B cell (primary cell): ENCODE measurements around the gene CCDC9. TPM values are rescaled to one million over a fixed set of nuclear protein-coding genes. Genes with fewer than 3 reads are reported as not detected.

Source experiments
- ATAC-seq: fragments of 200-7000 bp; cut with Tn5 transposase; one replicate; pipeline ENCODE4 v1.10.0; 2021; ENCODE audit warnings: low read depth, mild to moderate bottlenecking, moderate number of reproducible peaks, moderate library complexity
- CTCF ChIA-PET: fragments of 350-600 bp; sonication (Branson Sonifier 250); formaldehyde crosslinking; loops from one replicate; lab custom pipeline; 2021; ENCODE audit warnings: antibody characterized with exemption, inconsistent platforms; lab: Charles Lee
- POLR2A ChIA-PET: fragments of 350-600 bp; sonication (Branson Sonifier 250); formaldehyde crosslinking; loops from one replicate; lab custom pipeline; 2021; ENCODE audit warnings: antibody characterized with exemption; lab: Charles Lee
- DNase-seq: peaks from one replicate; pipeline ENCODE4 v3.0.0; 2013
- H2AFZ ChIP-seq: 2 replicates; pipeline ENCODE4 v1.6.1; 2012; ENCODE audit warnings: mild to moderate bottlenecking, low read depth, low read length; ENCODE audit not compliant: insufficient read depth, poor library complexity, severe bottlenecking
- H3K27ac ChIP-seq, 2 donors: 1 replicate in 1 of 2; 2 replicates in 1 of 2; pipeline ENCODE4 v1.5.1; 2012 to 2013; ENCODE audit warnings: low read length in 2 of 2, mild to moderate bottlenecking in 2 of 2, moderate library complexity in 1 of 2
- H3K27me3 ChIP-seq, 4 experiments: fragments of 200-600 bp in 1 of 4; sonication (generic) in 1 of 4; replicated peaks in 1 of 4; 1 replicate in 2 of 4; 2 replicates in 2 of 4; pipeline versions ENCODE4 v1.6.1 to v1.7.0; 2013 to 2016; ENCODE audit warnings: low read length in 3 of 4, mild to moderate bottlenecking in 2 of 4, mixed read lengths in 1 of 4, moderate library complexity in 1 of 4; ENCODE audit not compliant: insufficient read depth in 4 of 4, control insufficient read depth in 3 of 4; ENCODE audit errors: control extremely low read depth in 1 of 4
- H3K36me3 ChIP-seq, 2 experiments: replicated peaks in 1 of 2; 1 replicate in 1 of 2; 2 replicates in 1 of 2; pipeline versions ENCODE4 v1.6.1 to v1.7.1; 2013; ENCODE audit warnings: low read length in 1 of 2; ENCODE audit not compliant: insufficient read depth in 2 of 2, control insufficient read depth in 1 of 2; ENCODE audit errors: control extremely low read depth in 1 of 2, extremely low read depth in 1 of 2
- H3K4me1 ChIP-seq, 2 donors: fragments of 200-600 bp in 1 of 2; sonication (generic) in 1 of 2; 1 replicate in 1 of 2; 2 replicates in 1 of 2; pipeline versions ENCODE4 v1.5.1 to v1.6.1; 2013 to 2017; ENCODE audit warnings: low read length in 2 of 2; ENCODE audit not compliant: control insufficient read depth in 2 of 2, insufficient read depth in 2 of 2
- H3K4me2 ChIP-seq: replicated peaks from 2 replicates; pipeline ENCODE3; 2012; ENCODE audit warnings: mild to moderate bottlenecking, low read depth, low read length; ENCODE audit not compliant: poor library complexity, severe bottlenecking
- H3K4me3 ChIP-seq, 5 experiments: fragments of 200-600 bp in 1 of 5; sonication (generic) in 1 of 5; 1 replicate in 3 of 5; 2 replicates in 2 of 5; pipeline versions ENCODE4 v1.5.1 to v1.7.0; 2011 to 2016; ENCODE audit warnings: low read length in 4 of 5, mild to moderate bottlenecking in 4 of 5, low read depth in 2 of 5, control low read depth in 1 of 5, moderate library complexity in 1 of 5; ENCODE audit not compliant: insufficient read depth in 1 of 5; ENCODE audit errors: control extremely low read depth in 1 of 5, extremely low read depth in 1 of 5
- H3K79me2 ChIP-seq: fragments of 200-600 bp; sonication (generic); one replicate; pipeline ENCODE4 v1.6.0; 2016; ENCODE audit warnings: low read length; ENCODE audit not compliant: control insufficient read depth, insufficient read depth
- H3K9ac ChIP-seq: fragments of 200-600 bp; sonication (generic); 2 replicates; pipeline ENCODE4 v1.6.1; 2017; ENCODE audit warnings: mild to moderate bottlenecking, low read length, moderate library complexity
- H3K9me3 ChIP-seq, 3 donors: one replicate each; pipeline versions ENCODE4 v1.6.1 to v1.7.1; 2013; ENCODE audit warnings: low read length in 2 of 3; ENCODE audit not compliant: control insufficient read depth in 2 of 3, insufficient read depth in 1 of 3; ENCODE audit errors: control extremely low read depth in 1 of 3
- H4K20me1 ChIP-seq: 2 replicates; pipeline ENCODE4 v1.6.0; 2012; ENCODE audit warnings: mild to moderate bottlenecking, low read length; ENCODE audit not compliant: insufficient read depth, control insufficient read depth, poor library complexity, severe bottlenecking
- H3K27ac Mint-ChIP-seq: one replicate; pipeline ENCODE4 v1.8.0; 2021; ENCODE audit warnings: mixed read lengths
- H3K27me3 Mint-ChIP-seq: one replicate; pipeline ENCODE4 v1.8.0; 2021; ENCODE audit warnings: mixed read lengths
- H3K4me1 Mint-ChIP-seq: one replicate; pipeline ENCODE4 v1.8.0; 2021; ENCODE audit warnings: mixed read lengths
- H3K4me3 Mint-ChIP-seq: one replicate; pipeline ENCODE4 v1.8.0; 2021; ENCODE audit warnings: mixed read lengths
- H3K9me3 Mint-ChIP-seq: one replicate; pipeline ENCODE4 v1.8.0; 2022; ENCODE audit warnings: mixed read lengths; ENCODE audit not compliant: insufficient read depth
- CTCF ChIP-seq: fragments of 200-600 bp; IDR thresholded peaks from one replicate; pipeline ENCODE4 v1.8.0; 2022; ENCODE audit warnings: antibody characterized with exemption, mild to moderate bottlenecking
- EZH2 ChIP-seq: IDR thresholded peaks from 2 replicates; pipeline ENCODE4 v1.6.1; 2012; ENCODE audit warnings: borderline replicate concordance, low read depth, mild to moderate bottlenecking, moderate library complexity, low read length; ENCODE audit not compliant: insufficient read depth, poor library complexity, severe bottlenecking
- WGBS: methylation state at CpG from one replicate; pipeline ENCODE4 v1.1.5; 2013; ENCODE audit warnings: missing lambda C conversion rate; ENCODE audit not compliant: insufficient coverage; 5-methylcytosine and 5-hydroxymethylcytosine counted together
- intact Hi-C: fragments of 100-400 bp; cut with micrococcal nuclease; formaldehyde crosslinking; loops from one replicate; pipeline ENCODE4 v1.10.0; 2022
- polyA plus RNA-seq: library from polyadenylated mRNA; depleted of rRNA; stranded (reverse); fragments of >200 nt; gene quantifications from 2 replicates; pipeline ENCODE4 v1.2.3, GENCODE V29; 2012
- total RNA-seq, 2 donors: library from RNA; stranded (reverse); fragments of 120-200 nt in 1 of 2; gene quantifications; 1 replicate in 1 of 2; 2 replicates in 1 of 2; pipeline versions ENCODE4 v1.2.3 to v1.2.4, GENCODE V29; 2013 to 2022

The CCDC9 gene
- total and polyA plus RNA-seq, 2 donors (not counting 1 experiment from before 2014, with no cell fraction given): 12.3 to 54.7 TPM

GRCh38 chr19:47313754-47314295 lies 57.5 kb downstream of the CCDC9 start:
- POLR2A ChIA-PET: no interaction called here

More at GRCh38 chr19:47313754-47314295, 57.5 kb downstream of the CCDC9 start:
- TF ChIP-seq CTCF (no peak), EZH2 (no peak)
- Histone ChIP-seq H3K4me3 (no peak overlapping the region), H3K4me1 (no peaks in the 10 kb centered on the region), H3K9ac (no peak overlapping the region), H3K4me2 (no peak overlapping the region), H3K9me3 (peaks cover 0 to 16% (median 0%) of the 10 kb centered on the region in 3 donors), H3K36me3 (no peaks in the 10 kb centered on the region), H2AFZ (no peak overlapping the region), H3K27me3 (peaks cover 0 to 20% (median 1%) of the 10 kb centered on the region in 4 experiments), H3K79me2 (no peaks in the 10 kb centered on the region), H4K20me1 (no peaks in the 10 kb centered on the region), H3K27ac (no peak overlapping the region)
- Mint-ChIP-seq H3K27ac (no peak overlapping the region), H3K4me1 (no peaks in the 10 kb centered on the region), H3K27me3 (peaks cover 23% of the 10 kb centered on the region), H3K9me3 (no peaks in the 10 kb centered on the region), H3K4me3 (no peak overlapping the region)
- ATAC-seq: no peak
- intact Hi-C loops: no loop called here
- CTCF ChIA-PET: no interaction called here
- 88% methylated on average over 8 of the region's 10 CpGs for WGBS
- DNase-seq: no peak
